Endometrial microvascular endothelial cells (primary cell): Measurements from ENCODE around the gene LIMCH1. TPM values are rescaled to one million over a fixed set of nuclear protein-coding genes. Genes with fewer than 3 reads are reported as not detected.

ENCODE experiments used
- in situ Hi-C: cut with HindIII; loops from 2 replicates; pipeline ENCODE4 v1.10.0; 2017; ENCODE audit warnings: low sequenced_read_pairs, low pct_unique_long_range_greater_than_20kb; ENCODE audit errors: inconsistent ontology term
- total RNA-seq: library from RNA; depleted of rRNA; stranded (reverse); fragments of >200 nt; gene quantifications from one replicate; pipeline ENCODE4 v1.2.3, GENCODE V29; 2015; ENCODE audit errors: inconsistent ontology term

LIMCH1 gene
- total RNA-seq, 1 donor from 2014 or later: 5.8 TPM

DNA sequence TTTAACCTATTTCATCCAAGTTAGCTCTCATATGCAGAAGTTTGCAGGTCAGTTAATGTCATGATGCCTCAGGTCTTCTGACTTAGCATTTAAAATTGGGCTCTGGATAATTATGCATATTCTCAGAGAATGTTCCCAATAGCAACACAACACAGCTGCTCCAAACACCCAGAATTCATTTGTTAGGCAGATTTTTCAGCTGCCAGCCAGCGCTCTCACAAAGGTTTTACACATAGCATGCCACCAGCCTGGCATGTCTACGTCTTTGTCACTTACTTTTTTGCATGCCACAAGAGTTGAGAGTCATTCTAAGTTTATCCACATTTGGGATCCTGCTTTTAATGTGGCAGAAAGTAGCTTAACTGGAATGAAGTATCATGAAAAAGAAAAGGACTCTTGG, 84.8 kb downstream of the LIMCH1 start:
- in situ Hi-C loops: no loop called here

DNA sequence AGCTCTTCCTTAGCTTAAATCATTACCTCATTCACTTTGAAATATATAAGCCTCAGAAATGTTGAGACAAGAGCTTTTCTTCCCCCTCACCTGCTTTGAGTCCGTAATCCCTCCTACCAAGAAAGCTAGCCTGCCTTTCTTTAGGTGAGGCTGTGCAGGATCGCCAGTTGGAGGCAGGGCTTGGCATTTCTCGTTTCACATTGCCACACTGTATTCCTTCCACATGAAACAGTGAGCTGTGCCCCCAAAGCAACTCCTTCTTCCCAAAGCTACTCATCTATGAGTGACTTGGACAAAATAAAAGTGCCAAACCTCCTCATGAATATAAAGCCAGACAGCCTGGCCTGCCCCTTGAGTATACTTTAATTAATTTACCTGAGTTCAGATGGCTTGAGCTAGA, 86.8 kb downstream of the LIMCH1 start:
- in situ Hi-C loops: loop anchor here (25.0 kb wide), 1 partner anchor 87 kb away; the partner anchor contains the start of gene LIMCH1

- in situ Hi-C loops: loop anchor here (25.0 kb wide), 1 partner anchor 88 kb away; the partner anchor contains the start of gene LIMCH1
Observed at GRCh38 chr4:41625531-41625930, 87.6 kb downstream of the LIMCH1 start.

GRCh38 chr4:41628936-41629335, 91.0 kb downstream of the LIMCH1 start:
- in situ Hi-C loops: loop anchor here (25.0 kb wide), 1 partner anchor 92 kb away; the partner anchor contains the start of gene LIMCH1

GRCh38 chr4:41631523-41631922, 93.6 kb downstream of the LIMCH1 start:
- in situ Hi-C loops: loop anchor here (25.0 kb wide), 1 partner anchor 94 kb away; the partner anchor contains the start of gene LIMCH1

DNA sequence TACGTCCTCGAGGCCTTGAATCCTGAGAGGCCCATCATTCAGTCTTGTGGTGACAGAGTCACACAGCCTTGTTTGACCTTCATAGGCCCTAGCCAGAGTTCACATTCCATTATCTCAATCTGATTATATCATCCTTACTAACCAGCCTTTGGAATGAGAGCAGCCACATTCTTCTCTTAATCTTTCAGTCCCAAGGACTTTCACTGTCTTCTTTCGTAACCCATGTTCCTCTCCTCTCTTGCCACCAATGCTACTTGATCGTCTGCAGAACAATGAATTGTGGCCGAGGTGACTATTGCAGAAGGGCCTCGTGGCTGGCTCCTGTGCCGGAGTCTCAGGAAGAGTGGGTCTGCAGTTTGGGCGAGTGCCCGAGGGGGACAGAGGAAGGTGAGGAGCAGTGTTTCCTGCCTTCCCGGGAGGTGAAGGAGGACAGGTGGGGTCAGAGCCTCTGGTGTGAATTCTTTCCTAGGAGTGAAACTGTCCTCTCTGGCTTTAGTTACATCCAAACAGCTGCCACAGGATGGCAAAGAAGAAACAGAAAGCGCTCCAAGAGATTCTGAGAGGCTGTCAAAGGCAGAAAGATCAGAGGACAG, 94.6 kb downstream of the LIMCH1 start:
- in situ Hi-C loops: loop anchor here (25.0 kb wide), 1 partner anchor 95 kb away; the partner anchor contains the start of gene LIMCH1

DNA sequence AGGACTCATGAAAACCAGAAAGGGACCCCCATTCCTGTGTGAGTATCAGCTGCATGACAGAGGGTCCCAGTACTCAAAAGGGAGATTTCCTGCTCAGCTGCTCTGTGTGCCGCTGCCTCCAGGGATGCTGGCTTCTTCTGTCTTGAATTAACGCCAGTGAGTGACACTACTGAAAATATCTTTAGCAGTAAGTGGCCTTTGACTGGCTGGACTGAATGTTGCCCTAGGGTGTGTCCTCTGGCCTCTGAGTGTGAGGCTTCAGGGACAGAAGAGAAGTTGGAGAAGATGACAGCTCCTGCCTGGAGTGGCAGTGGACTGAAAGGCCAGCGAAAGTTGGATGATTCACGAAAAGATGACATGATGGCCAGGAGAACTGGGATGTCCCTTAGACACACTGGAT, 95.4 kb downstream of the LIMCH1 start:
- in situ Hi-C loops: loop anchor here (25.0 kb wide), 1 partner anchor 96 kb away; the partner anchor contains the start of gene LIMCH1

DNA sequence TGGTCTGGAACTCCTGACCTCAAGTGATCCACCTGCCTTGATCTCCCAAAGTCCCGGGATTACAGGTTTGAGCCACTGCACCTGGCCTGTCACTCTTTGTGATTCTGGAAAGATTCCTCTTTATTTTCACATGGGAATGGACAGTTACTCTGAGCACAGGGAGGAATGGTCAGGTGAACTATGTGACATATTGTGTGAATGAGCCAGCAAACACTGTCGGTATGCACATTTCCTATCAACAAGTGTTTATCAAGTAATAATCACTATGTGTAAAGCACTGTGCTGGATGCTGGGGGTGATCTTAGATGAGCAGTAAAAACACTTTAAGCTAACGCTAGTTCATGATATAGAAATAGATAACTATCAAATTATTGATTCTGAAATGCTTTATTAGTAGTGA, 97.5 kb downstream of the LIMCH1 start:
- in situ Hi-C loops: loop anchor here (25.0 kb wide), 1 partner anchor 98 kb away; the partner anchor contains the start of gene LIMCH1

GRCh38 chr4:41638203-41638602, 100.2 kb downstream of the LIMCH1 start:
- in situ Hi-C loops: loop anchor here (25.0 kb wide), 1 partner anchor 101 kb away; the partner anchor contains the start of gene LIMCH1

DNA sequence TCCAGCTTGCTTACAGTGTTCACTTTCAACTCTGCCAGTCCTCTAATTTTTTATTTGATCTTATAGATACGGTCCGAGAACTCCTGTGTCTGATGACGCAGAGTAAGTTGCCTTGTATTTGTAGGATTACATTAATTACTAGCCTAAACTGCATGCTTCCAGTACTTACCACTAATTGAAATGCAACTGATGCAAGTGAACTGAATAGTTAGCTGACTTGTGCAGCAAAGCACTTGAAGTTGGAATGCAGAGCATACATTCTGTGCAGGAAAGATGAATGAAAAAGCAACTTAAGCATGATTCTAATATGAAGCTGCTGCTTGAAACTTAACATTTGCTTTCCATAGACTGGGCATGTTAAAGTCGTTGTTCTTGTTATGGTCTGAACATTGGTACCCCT, 100.9 kb downstream of the LIMCH1 start:
- in situ Hi-C loops: loop anchor here (25.0 kb wide), 1 partner anchor 102 kb away; the partner anchor contains the start of gene LIMCH1

- in situ Hi-C loops: loop anchor here (25.0 kb wide), 1 partner anchor 102 kb away; the partner anchor contains the start of gene LIMCH1
Observed at GRCh38 chr4:41639291-41639690, 101.3 kb downstream of the LIMCH1 start.

DNA sequence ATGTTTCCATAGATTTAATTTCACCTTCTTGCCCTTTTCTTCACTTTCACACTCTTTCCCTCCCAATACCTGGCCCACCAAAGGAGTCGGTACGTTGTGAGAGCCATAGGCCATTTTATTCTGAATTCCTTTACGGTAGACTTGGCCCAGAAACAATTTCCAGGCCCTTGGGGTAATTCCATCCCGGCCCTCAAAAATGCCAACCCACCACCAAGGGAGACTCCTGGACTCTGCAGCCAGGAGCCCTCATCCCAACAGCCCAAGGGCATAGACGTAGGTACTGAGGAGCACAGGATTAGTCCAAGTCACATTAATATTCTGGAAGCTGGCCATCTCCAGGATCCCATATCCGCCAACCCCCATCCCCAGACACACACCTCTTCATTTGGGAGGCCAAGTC, 102.9 kb downstream of the LIMCH1 start:
- in situ Hi-C loops: loop anchor here (25.0 kb wide), 1 partner anchor 104 kb away; the partner anchor contains the start of gene LIMCH1

- in situ Hi-C loops: loop anchor here (25.0 kb wide), 1 partner anchor 105 kb away; the partner anchor contains the start of gene LIMCH1
Observed at GRCh38 chr4:41642746-41643145, 104.8 kb downstream of the LIMCH1 start.

GRCh38 chr4:41643331-41643730, 105.4 kb downstream of the LIMCH1 start:
- in situ Hi-C loops: loop anchor here (25.0 kb wide), 1 partner anchor 106 kb away; the partner anchor contains the start of gene LIMCH1

DNA sequence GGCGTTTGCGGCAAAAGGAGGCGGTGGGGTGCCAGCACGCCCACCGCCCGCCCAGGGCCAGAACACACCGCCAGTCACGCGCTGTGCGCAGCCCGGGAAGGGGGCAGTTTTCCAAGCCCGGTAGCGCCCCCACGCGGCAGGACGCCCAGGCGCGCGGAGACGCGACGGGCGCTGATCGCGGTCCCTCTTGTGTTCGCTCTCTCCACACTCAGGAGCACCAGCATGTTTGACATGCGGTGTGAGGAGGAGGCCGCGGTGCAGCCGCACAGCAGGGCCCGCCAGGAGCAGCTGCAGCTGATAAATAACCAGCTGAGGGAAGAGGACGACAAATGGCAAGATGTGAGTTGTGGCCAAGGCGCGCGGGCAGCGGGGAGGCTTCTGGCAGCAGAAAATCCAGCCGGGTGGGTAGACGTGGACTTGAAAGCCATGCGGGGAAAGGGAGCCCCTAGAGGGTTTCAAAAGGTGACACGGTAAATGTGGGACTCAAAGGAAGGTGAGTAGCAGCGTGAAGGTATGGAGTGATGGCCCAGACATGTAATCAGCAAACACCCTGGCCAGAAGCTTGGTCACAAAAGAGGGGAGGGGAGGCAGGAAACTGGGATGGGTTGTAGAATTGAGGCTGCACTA, 106.4 kb downstream of the LIMCH1 start:
- in situ Hi-C loops: loop anchor here (25.0 kb wide), 1 partner anchor 107 kb away; the partner anchor contains the start of gene LIMCH1

DNA sequence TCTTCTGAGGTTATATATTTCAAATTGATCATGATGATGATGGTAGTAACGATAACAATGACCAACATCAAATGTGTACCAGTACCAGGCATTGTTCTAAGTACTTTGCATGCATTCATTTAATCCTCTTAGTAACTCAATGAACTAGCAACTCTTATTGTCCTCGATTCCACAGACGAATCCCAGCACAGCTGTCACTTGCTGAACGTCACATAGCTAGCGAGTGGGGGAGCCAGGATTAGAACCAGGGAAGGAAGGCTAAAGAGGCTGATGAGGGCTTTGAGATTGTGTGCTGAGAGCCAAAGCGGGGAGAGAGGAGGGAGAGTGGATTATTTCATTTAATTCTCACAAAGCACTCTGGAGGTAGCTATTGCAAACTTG, 106.9 kb downstream of the LIMCH1 start:
- in situ Hi-C loops: loop anchor here (25.0 kb wide), 1 partner anchor 108 kb away; the partner anchor contains the start of gene LIMCH1

DNA sequence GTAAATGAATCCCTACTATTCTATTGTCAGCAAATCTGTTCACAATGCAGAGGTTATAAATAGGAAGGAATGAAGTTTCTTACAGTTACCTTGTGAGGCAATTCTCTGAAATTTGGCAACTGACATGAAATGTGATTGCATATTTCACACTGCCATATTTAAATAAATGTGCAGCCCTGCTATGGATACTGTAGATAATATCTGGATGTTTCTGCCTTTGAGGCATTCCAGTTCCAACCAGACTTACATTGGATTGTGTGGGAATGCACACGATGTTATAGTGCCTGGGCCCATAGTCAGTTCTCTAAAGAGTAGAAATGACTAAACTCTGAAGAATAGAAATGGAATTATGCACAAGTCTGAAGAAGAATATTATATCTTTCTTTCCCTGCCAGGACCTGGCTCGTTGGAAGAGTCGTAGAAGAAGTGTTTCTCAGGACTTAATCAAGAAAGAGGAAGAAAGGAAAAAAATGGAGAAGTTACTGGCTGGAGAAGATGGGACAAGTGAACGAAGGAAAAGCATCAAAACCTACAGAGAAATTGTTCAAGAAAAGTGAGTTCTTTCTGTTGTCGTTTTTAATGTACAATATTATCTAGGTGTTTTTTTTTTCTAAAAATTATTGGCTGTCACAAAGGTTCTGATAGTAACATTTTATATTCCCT, 107.9 kb downstream of the LIMCH1 start:
- in situ Hi-C loops: loop anchor here (25.0 kb wide), 1 partner anchor 109 kb away; the partner anchor contains the start of gene LIMCH1

GRCh38 chr4:41646862-41647261, 108.9 kb downstream of the LIMCH1 start:
- in situ Hi-C loops: loop anchor here (25.0 kb wide), 1 partner anchor 110 kb away; the partner anchor contains the start of gene LIMCH1

DNA sequence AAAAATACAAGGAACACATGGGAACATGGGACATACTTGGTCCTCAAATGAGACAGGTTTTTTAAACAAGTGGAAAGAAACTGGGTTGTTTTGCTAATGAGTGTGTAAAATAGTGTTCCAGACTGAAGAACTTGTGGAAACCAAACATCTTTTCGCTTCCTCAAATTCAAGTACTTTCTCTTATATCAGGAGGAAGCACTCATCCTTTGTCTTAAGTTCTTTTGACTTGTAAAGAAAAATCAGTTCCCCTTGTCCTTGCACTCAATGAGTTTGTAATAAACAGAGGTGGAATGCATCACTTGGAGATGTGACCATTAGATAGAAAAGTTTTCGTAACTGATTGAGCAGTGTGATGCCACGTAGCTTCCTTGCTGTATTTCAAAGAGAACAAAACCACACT, 109.4 kb downstream of the LIMCH1 start:
- in situ Hi-C loops: loop anchor here (25.0 kb wide), 1 partner anchor 110 kb away; the partner anchor contains the start of gene LIMCH1
